KMS-11 (cell line): Measurements from ENCODE around the gene ZBTB25.
A peak's percentile ranks its signal among the peaks of the same experiment; 100 is the strongest.

Experiments
- H2AFZ ChIP-seq: fragments of 200-600 bp; sonication (generic); 2 replicates; pipeline ENCODE4 v1.6.1; 2016; ENCODE audit warnings: antibody characterized with exemption, mixed run types, low read depth
- H3K27ac ChIP-seq: fragments of 200-600 bp; sonication (generic); 2 replicates; pipeline ENCODE4 v1.6.1; 2016; ENCODE audit warnings: mild to moderate bottlenecking, mixed run types
- H3K27me3 ChIP-seq: fragments of 200-600 bp; sonication (generic); 2 replicates; pipeline ENCODE4 v1.6.1; 2017; ENCODE audit warnings: mild to moderate bottlenecking, low read depth, mixed run types, moderate library complexity; ENCODE audit not compliant: insufficient read depth
- H3K36me3 ChIP-seq: fragments of 200-600 bp; sonication (generic); 2 replicates; pipeline ENCODE4 v1.6.1; 2017; ENCODE audit warnings: mild to moderate bottlenecking, mixed run types; ENCODE audit not compliant: insufficient read depth
- H3K4me1 ChIP-seq: fragments of 200-600 bp; sonication (generic); 2 replicates; pipeline ENCODE4 v1.6.1; 2016; ENCODE audit warnings: mild to moderate bottlenecking, low read depth, mixed run types; ENCODE audit not compliant: poor library complexity, severe bottlenecking
- H3K4me2 ChIP-seq: fragments of 200-600 bp; sonication (generic); 2 replicates; pipeline ENCODE4 v1.7.0; 2016; ENCODE audit warnings: mild to moderate bottlenecking, mixed run types
- H3K4me3 ChIP-seq: fragments of 200-600 bp; sonication (generic); IDR thresholded peaks from 2 replicates; pipeline ENCODE4 v1.6.1; 2017; ENCODE audit warnings: low read depth, low read length, mixed read lengths; ENCODE audit not compliant: insufficient read depth
- H3K79me2 ChIP-seq: fragments of 200-600 bp; sonication (generic); 2 replicates; pipeline ENCODE4 v1.6.1; 2016; ENCODE audit warnings: low read depth, mixed run types; ENCODE audit not compliant: insufficient read depth
- H3K9ac ChIP-seq: fragments of 200-600 bp; sonication (generic); 2 replicates; pipeline ENCODE4 v1.6.1; 2016; ENCODE audit warnings: mild to moderate bottlenecking, mixed run types
- H4K20me1 ChIP-seq: fragments of 200-600 bp; sonication (generic); 2 replicates; pipeline ENCODE4 v1.6.1; 2016; ENCODE audit warnings: mild to moderate bottlenecking, mixed run types; ENCODE audit not compliant: insufficient read depth
- CTCF ChIP-seq: fragments of 200-600 bp; sonication (generic); conservative IDR thresholded peaks from 2 replicates; pipeline ENCODE4 v1.6.1; 2017; ENCODE audit warnings: low read depth, mild to moderate bottlenecking, antibody characterized with exemption, low read length, moderate library complexity, mixed read lengths

Gene ZBTB25

GRCh38 chr14:64423987-64424386 is 79.7 kb downstream of the ZBTB25 start:
- H3K4me3 ChIP-seq: no peak overlapping the region
- no peak overlapping the region for H2AFZ ChIP-seq
- no peaks in the 10 kb centered on the region for H3K79me2 ChIP-seq
- no peak overlapping the region for H3K27ac ChIP-seq
- no peaks in the 10 kb centered on the region for H4K20me1 ChIP-seq
- H3K4me2 ChIP-seq: no peak overlapping the region
- no peaks in the 10 kb centered on the region for H3K36me3 ChIP-seq
- peaks cover 11% of the 10 kb centered on the region for H3K4me1 ChIP-seq
- no peak overlapping the region for H3K9ac ChIP-seq
- no peaks in the 10 kb centered on the region for H3K27me3 ChIP-seq
- TF ChIP-seq CTCF: no peak

GRCh38 chr14:64422756-64423155 is 80.9 kb downstream of the ZBTB25 start:
- Histone ChIP-seq H3K27me3 (no peaks in the 10 kb centered on the region), H3K9ac (no peak overlapping the region), H3K4me3 (no peak overlapping the region), H3K4me1 (peaks cover 11% of the 10 kb centered on the region), H2AFZ (no peak overlapping the region), H3K36me3 (no peaks in the 10 kb centered on the region), H3K79me2 (no peaks in the 10 kb centered on the region), H4K20me1 (no peaks in the 10 kb centered on the region), H3K27ac (peak overlapping the region; percentile 28; the same call in 1 of the 2 replicates), H3K4me2 (no peak overlapping the region)
- TF ChIP-seq CTCF: no peak

GRCh38 chr14:64422005-64422404 is 81.6 kb downstream of the ZBTB25 start:
- no peaks in the 10 kb centered on the region for H3K27me3 ChIP-seq
- TF ChIP-seq CTCF: no peak
- no peaks in the 10 kb centered on the region for H4K20me1 ChIP-seq
- no peak overlapping the region for H3K9ac ChIP-seq
- no peak overlapping the region for H3K4me2 ChIP-seq
- H3K36me3 ChIP-seq: no peaks in the 10 kb centered on the region
- no peak overlapping the region for H3K27ac ChIP-seq
- peaks cover 13% of the 10 kb centered on the region for H3K4me1 ChIP-seq
- H3K4me3 ChIP-seq: no peak overlapping the region
- no peaks in the 10 kb centered on the region for H3K79me2 ChIP-seq
- H2AFZ ChIP-seq: no peak overlapping the region

- Histone ChIP-seq H3K9ac (no peak overlapping the region), H3K4me1 (peaks cover 22% of the 10 kb centered on the region), H3K36me3 (no peaks in the 10 kb centered on the region), H3K4me3 (no peak overlapping the region), H3K79me2 (no peaks in the 10 kb centered on the region), H3K27ac (no peak overlapping the region), H4K20me1 (no peaks in the 10 kb centered on the region), H2AFZ (no peak overlapping the region), H3K4me2 (no peak overlapping the region), H3K27me3 (no peaks in the 10 kb centered on the region)
- TF ChIP-seq CTCF: no peak
Observed at GRCh38 chr14:64421166-64421565, 82.5 kb downstream of the ZBTB25 start.
